Measurements from ENCODE around the gene HCRTR1.

The HCRTR1 gene

GRCh38 chr1:31639543-31639942 lies 22.1 kb downstream of the HCRTR1 start:
- Histone ChIP-seq H3K79me1 (ENCODE audit: low read depth, low read length) (peaks cover 5% of the 10 kb centered on the region), H3K4me2 (ENCODE audit: insufficient read depth, low read length, poor library complexity, severe bottlenecking) (no peak overlapping the region), H3K4me3 (ENCODE audit: low read length in 2 of 2) (no peak overlapping the region), H3K4me1 (ENCODE audit: control insufficient read depth in 2 of 2, insufficient read depth in 1 of 2, low read depth in 1 of 2, low read length in 2 of 2) (peaks cover 6 to 7% of the 10 kb centered on the region in 2 donors), H2BK120ac (ENCODE audit: low read depth, low read length) (no peak overlapping the region), H3K9ac (ENCODE audit: low read depth, low read length, poor library complexity) (no peak overlapping the region), H3K9me3 (replicated peaks in 1 of 2; ENCODE audit: control insufficient read depth in 2 of 2, insufficient read depth in 1 of 2, low read depth in 1 of 2, low read length in 2 of 2) (no peaks in the 10 kb centered on the region), H3K23ac (ENCODE audit: low read depth, low read length, poor library complexity) (no peak overlapping the region), H2BK5ac (ENCODE audit: low read length) (no peak overlapping the region), H3K36me3 (replicated peaks in 1 of 2; ENCODE audit: control insufficient read depth in 2 of 2, insufficient read depth in 2 of 2, low read length in 2 of 2) (peaks cover 2 to 8% of the 10 kb centered on the region in 2 donors), H3K4ac (ENCODE audit: low read length) (no peak overlapping the region), H3K18ac (ENCODE audit: low read length) (no peak overlapping the region), H4K8ac (ENCODE audit: low read depth, low read length) (no peak overlapping the region), H3K27ac (replicated peaks; ENCODE audit: low read length) (no peak overlapping the region), H2BK15ac (ENCODE audit: low read length) (no peak overlapping the region), H2BK12ac (ENCODE audit: low read length) (no peak overlapping the region), H4K91ac (ENCODE audit: low read depth, low read length, poor library complexity) (no peak overlapping the region), H2AFZ (ENCODE audit: low read length) (no peak overlapping the region), H3K14ac (ENCODE audit: low read length) (no peak overlapping the region), H2AK5ac (ENCODE audit: low read depth, low read length) (no peak overlapping the region), H3K27me3 (ENCODE audit: control insufficient read depth in 3 of 3, insufficient read depth in 3 of 3, low read depth in 1 of 3, low read length in 3 of 3) (no peaks in the 10 kb centered on the region)
- DNase-seq (ENCODE audit: low spot score), result no peak
- no CpG with 5 or more reads among the region's 5 CpGs for WGBS, 2 donors (ENCODE audit: extremely low coverage in 2 of 2, insufficient read length in 2 of 2, insufficient replicate concordance in 1 of 2)

- Histone ChIP-seq H3K27ac (replicated peaks; ENCODE audit: low read length) (no peak overlapping the region), H4K8ac (ENCODE audit: low read depth, low read length) (no peak overlapping the region)
These were observed 22.7 kb downstream of the HCRTR1 start for GRCh38 chr1:31640179-31640578.

GRCh38 chr1:31640964-31641363 lies 23.5 kb downstream of the HCRTR1 start:
- no peak overlapping the region for H2BK12ac ChIP-seq (ENCODE audit: low read length)
- H2AK5ac ChIP-seq (ENCODE audit: low read depth, low read length), result no peak overlapping the region
- no peak overlapping the region for H3K9ac ChIP-seq (ENCODE audit: low read depth, low read length, poor library complexity)
- H2BK120ac ChIP-seq (ENCODE audit: low read depth, low read length), result no peak overlapping the region
- no peaks in the 10 kb centered on the region for H3K36me3 ChIP-seq (replicated peaks in 1 of 2; ENCODE audit: control insufficient read depth in 2 of 2, insufficient read depth in 2 of 2, low read length in 2 of 2)
- no peak overlapping the region for H4K8ac ChIP-seq (ENCODE audit: low read depth, low read length)
- H4K91ac ChIP-seq (ENCODE audit: low read depth, low read length, poor library complexity), result no peak overlapping the region
- no peak overlapping the region for H2BK5ac ChIP-seq (ENCODE audit: low read length)
- H3K14ac ChIP-seq (ENCODE audit: low read length), result no peak overlapping the region
- DNase-seq (ENCODE audit: low spot score), result no peak
- H3K79me1 ChIP-seq (ENCODE audit: low read depth, low read length), result peaks cover 5% of the 10 kb centered on the region
- no peak overlapping the region for H3K18ac ChIP-seq (ENCODE audit: low read length)
- no peak overlapping the region for H3K23ac ChIP-seq (ENCODE audit: low read depth, low read length, poor library complexity)
- H3K4me2 ChIP-seq (ENCODE audit: insufficient read depth, low read length, poor library complexity, severe bottlenecking), result no peak overlapping the region
- peaks cover 6 to 11% of the 10 kb centered on the region in 2 donors for H3K4me1 ChIP-seq (ENCODE audit: control insufficient read depth in 2 of 2, insufficient read depth in 1 of 2, low read depth in 1 of 2, low read length in 2 of 2)
- no peak overlapping the region for H2BK15ac ChIP-seq (ENCODE audit: low read length)
- no peaks in the 10 kb centered on the region for H3K27me3 ChIP-seq (ENCODE audit: control insufficient read depth in 3 of 3, insufficient read depth in 3 of 3, low read depth in 1 of 3, low read length in 3 of 3)
- H3K27ac ChIP-seq (replicated peaks; ENCODE audit: low read length), result no peak overlapping the region
- no peak overlapping the region for H2AFZ ChIP-seq (ENCODE audit: low read length)
- WGBS, 2 donors (ENCODE audit: extremely low coverage in 2 of 2, insufficient read length in 2 of 2, insufficient replicate concordance in 1 of 2), result no CpG with 5 or more reads among the region's 4 CpGs
- no peak overlapping the region for H3K4me3 ChIP-seq (ENCODE audit: low read length in 2 of 2)
- no peak overlapping the region for H3K4ac ChIP-seq (ENCODE audit: low read length)
- no peaks in the 10 kb centered on the region for H3K9me3 ChIP-seq (replicated peaks in 1 of 2; ENCODE audit: control insufficient read depth in 2 of 2, insufficient read depth in 1 of 2, low read depth in 1 of 2, low read length in 2 of 2)

More at GRCh38 chr1:31640179-31640578, 22.7 kb downstream of the HCRTR1 start:
- Histone ChIP-seq H2BK12ac (ENCODE audit: low read length) (no peak overlapping the region), H3K79me1 (ENCODE audit: low read depth, low read length) (peaks cover 5% of the 10 kb centered on the region), H2BK120ac (ENCODE audit: low read depth, low read length) (no peak overlapping the region), H2BK15ac (ENCODE audit: low read length) (no peak overlapping the region), H3K18ac (ENCODE audit: low read length) (no peak overlapping the region), H3K4me3 (ENCODE audit: low read length in 2 of 2) (no peak overlapping the region), H3K14ac (ENCODE audit: low read length) (no peak overlapping the region), H3K4me2 (ENCODE audit: insufficient read depth, low read length, poor library complexity, severe bottlenecking) (no peak overlapping the region), H3K4me1 (ENCODE audit: control insufficient read depth in 2 of 2, insufficient read depth in 1 of 2, low read depth in 1 of 2, low read length in 2 of 2) (peaks cover 6 to 7% of the 10 kb centered on the region in 2 donors), H3K9me3 (replicated peaks in 1 of 2; ENCODE audit: control insufficient read depth in 2 of 2, insufficient read depth in 1 of 2, low read depth in 1 of 2, low read length in 2 of 2) (no peaks in the 10 kb centered on the region), H4K91ac (ENCODE audit: low read depth, low read length, poor library complexity) (no peak overlapping the region), H3K9ac (ENCODE audit: low read depth, low read length, poor library complexity) (no peak overlapping the region), H3K4ac (ENCODE audit: low read length) (no peak overlapping the region), H2AK5ac (ENCODE audit: low read depth, low read length) (no peak overlapping the region), H3K27me3 (ENCODE audit: control insufficient read depth in 3 of 3, insufficient read depth in 3 of 3, low read depth in 1 of 3, low read length in 3 of 3) (no peaks in the 10 kb centered on the region), H3K23ac (ENCODE audit: low read depth, low read length, poor library complexity) (no peak overlapping the region), H3K36me3 (replicated peaks in 1 of 2; ENCODE audit: control insufficient read depth in 2 of 2, insufficient read depth in 2 of 2, low read length in 2 of 2) (peaks cover 0 to 2% of the 10 kb centered on the region in 2 donors), H2BK5ac (ENCODE audit: low read length) (no peak overlapping the region), H2AFZ (ENCODE audit: low read length) (no peak overlapping the region)
- DNase-seq (ENCODE audit: low spot score), result no peak

GRCh38 chr1:31642366-31642765 lies 24.9 kb downstream of the HCRTR1 start:
- no peaks in the 10 kb centered on the region for H3K9me3 ChIP-seq (replicated peaks in 1 of 2; ENCODE audit: control insufficient read depth in 2 of 2, insufficient read depth in 1 of 2, low read depth in 1 of 2, low read length in 2 of 2)
- no peak overlapping the region for H3K4me2 ChIP-seq (ENCODE audit: insufficient read depth, low read length, poor library complexity, severe bottlenecking)
- no peak overlapping the region for H4K91ac ChIP-seq (ENCODE audit: low read depth, low read length, poor library complexity)
- no peak overlapping the region for H2BK12ac ChIP-seq (ENCODE audit: low read length)
- no peak for DNase-seq (ENCODE audit: low spot score)
- no peak overlapping the region for H3K4ac ChIP-seq (ENCODE audit: low read length)
- H3K4me3 ChIP-seq (ENCODE audit: low read length in 2 of 2), result no peak overlapping the region
- H3K9ac ChIP-seq (ENCODE audit: low read depth, low read length, poor library complexity), result no peak overlapping the region
- no peak overlapping the region for H4K8ac ChIP-seq (ENCODE audit: low read depth, low read length)
- peaks cover 6 to 11% of the 10 kb centered on the region in 2 donors for H3K4me1 ChIP-seq (ENCODE audit: control insufficient read depth in 2 of 2, insufficient read depth in 1 of 2, low read depth in 1 of 2, low read length in 2 of 2)
- no peaks in the 10 kb centered on the region for H3K36me3 ChIP-seq (replicated peaks in 1 of 2; ENCODE audit: control insufficient read depth in 2 of 2, insufficient read depth in 2 of 2, low read length in 2 of 2)
- H3K23ac ChIP-seq (ENCODE audit: low read depth, low read length, poor library complexity), result no peak overlapping the region
- H3K27ac ChIP-seq (replicated peaks; ENCODE audit: low read length), result peak overlapping the region; percentile 20
- H3K27me3 ChIP-seq (ENCODE audit: control insufficient read depth in 3 of 3, insufficient read depth in 3 of 3, low read depth in 1 of 3, low read length in 3 of 3), result no peaks in the 10 kb centered on the region
- peaks cover 5% of the 10 kb centered on the region for H3K79me1 ChIP-seq (ENCODE audit: low read depth, low read length)
- WGBS, 2 donors (ENCODE audit: extremely low coverage in 2 of 2, insufficient read length in 2 of 2, insufficient replicate concordance in 1 of 2), result no CpG with 5 or more reads among the region's 4 CpGs
- no peak overlapping the region for H3K14ac ChIP-seq (ENCODE audit: low read length)
- no peak overlapping the region for H2BK15ac ChIP-seq (ENCODE audit: low read length)
- H2AK5ac ChIP-seq (ENCODE audit: low read depth, low read length), result no peak overlapping the region
- no peak overlapping the region for H2BK5ac ChIP-seq (ENCODE audit: low read length)
- no peak overlapping the region for H2BK120ac ChIP-seq (ENCODE audit: low read depth, low read length)
- no peak overlapping the region for H2AFZ ChIP-seq (ENCODE audit: low read length)
- no peak overlapping the region for H3K18ac ChIP-seq (ENCODE audit: low read length)

Data from neuronal stem cell (in vitro differentiated cells).